H9 (cell line): ENCODE data around the gene ADGRL3. TPM values are rescaled to one million over a fixed set of nuclear protein-coding genes. Genes with fewer than 3 reads are reported as not detected.

ENCODE experiments used
- DNase-seq: peaks from one replicate; pipeline ENCODE4 v3.0.0-alpha.2; 2017
- H2AFZ ChIP-seq: one replicate; pipeline ENCODE4 v1.6.1; 2013; ENCODE audit warnings: mild to moderate bottlenecking, low read length, control low read depth, moderate library complexity
- H2AK5ac ChIP-seq: 2 replicates; pipeline ENCODE4 v1.6.1; 2013; ENCODE audit warnings: low read length, control low read depth, mixed read lengths; ENCODE audit not compliant: insufficient read length
- H2BK120ac ChIP-seq: one replicate; pipeline ENCODE4 v1.6.1; 2013; ENCODE audit warnings: low read depth, mild to moderate bottlenecking, low read length, control low read depth, inconsistent platforms; ENCODE audit not compliant: poor library complexity, severe bottlenecking
- H2BK12ac ChIP-seq: 2 replicates; pipeline ENCODE4 v1.6.1; 2013; ENCODE audit warnings: low read length, control low read depth, mixed read lengths, low read depth; ENCODE audit not compliant: insufficient read length
- H2BK15ac ChIP-seq: 2 replicates; pipeline ENCODE4 v1.6.1; 2013; ENCODE audit warnings: low read depth, low read length, control low read depth
- H2BK20ac ChIP-seq: one replicate; pipeline ENCODE4 v1.6.1; 2013; ENCODE audit warnings: low read depth, mild to moderate bottlenecking, low read length, control low read depth, inconsistent platforms; ENCODE audit not compliant: poor library complexity, severe bottlenecking
- H2BK5ac ChIP-seq: 2 replicates; pipeline ENCODE4 v1.6.1; 2013; ENCODE audit warnings: low read length, control low read depth, mixed read lengths; ENCODE audit not compliant: insufficient read length
- H3K14ac ChIP-seq: 2 replicates; pipeline ENCODE4 v1.6.1; 2013; ENCODE audit warnings: low read length, control low read depth; ENCODE audit not compliant: insufficient read depth
- H3K18ac ChIP-seq: 2 replicates; pipeline ENCODE4 v1.6.1; 2013; ENCODE audit warnings: low read depth, mild to moderate bottlenecking, mixed read lengths, low read length, control low read depth; ENCODE audit not compliant: insufficient read length
- H3K23ac ChIP-seq: 2 replicates; pipeline ENCODE4 v1.6.1; 2013; ENCODE audit warnings: low read length, control low read depth, mixed read lengths, low read depth; ENCODE audit not compliant: insufficient read length
- H3K23me2 ChIP-seq: 2 replicates; pipeline ENCODE4 v1.6.1; 2013; ENCODE audit warnings: low read depth, mild to moderate bottlenecking, mixed read lengths, low read length, control low read depth; ENCODE audit not compliant: insufficient read length, poor library complexity, severe bottlenecking
- H3K27ac ChIP-seq: 2 replicates; pipeline ENCODE4 v1.5.1; 2013; ENCODE audit warnings: low read length, control low read depth, mixed read lengths, low read depth; ENCODE audit not compliant: insufficient read length
- H3K27me3 ChIP-seq: 2 replicates; pipeline ENCODE4 v1.6.1; 2013; ENCODE audit warnings: low read length, control low read depth, inconsistent platforms; ENCODE audit not compliant: insufficient read depth
- H3K4ac ChIP-seq: 2 replicates; pipeline ENCODE4 v1.6.1; 2013; ENCODE audit warnings: low read depth, mild to moderate bottlenecking, control low read depth, inconsistent platforms, low read length, moderate library complexity
- H3K4me1 ChIP-seq: 2 replicates; pipeline ENCODE4 v1.6.1; 2013; ENCODE audit warnings: low read length, control low read depth, inconsistent platforms; ENCODE audit not compliant: insufficient read depth
- H3K4me2 ChIP-seq: 2 replicates; pipeline ENCODE4 v1.6.1; 2013; ENCODE audit warnings: low read length, control low read depth, mixed read lengths; ENCODE audit not compliant: insufficient read length, insufficient read depth
- H3K56ac ChIP-seq: 2 replicates; pipeline ENCODE4 v1.6.1; 2013; ENCODE audit warnings: low read depth, mild to moderate bottlenecking, mixed read lengths, low read length, control low read depth; ENCODE audit not compliant: insufficient read length
- H3K79me1 ChIP-seq: 2 replicates; pipeline ENCODE4 v1.6.1; 2013; ENCODE audit warnings: low read depth, mild to moderate bottlenecking, moderate library complexity, low read length, control low read depth, inconsistent platforms; ENCODE audit not compliant: insufficient read depth, poor library complexity, severe bottlenecking
- H3K79me2 ChIP-seq: 2 replicates; pipeline ENCODE4 v1.6.1; 2013; ENCODE audit warnings: low read length, control low read depth, inconsistent platforms; ENCODE audit not compliant: insufficient read depth
- H3K9ac ChIP-seq: 2 replicates; pipeline ENCODE4 v1.6.1; 2013; ENCODE audit warnings: low read length, control low read depth, mixed read lengths; ENCODE audit not compliant: insufficient read length; ENCODE audit errors: extremely low read depth
- H3K9me3 ChIP-seq: one replicate; pipeline ENCODE4 v1.6.1; 2013; ENCODE audit warnings: low read depth, low read length, inconsistent platforms; ENCODE audit not compliant: control insufficient read depth
- H3T11ph ChIP-seq: one replicate; pipeline ENCODE4 v1.6.1; 2013; ENCODE audit warnings: mild to moderate bottlenecking, low read length, control low read depth, inconsistent platforms
- H4K20me1 ChIP-seq: one replicate; pipeline ENCODE4 v1.6.1; 2013; ENCODE audit not compliant: control insufficient read depth, insufficient read length, insufficient read depth
- H4K5ac ChIP-seq: 2 replicates; pipeline ENCODE4 v1.6.1; 2013; ENCODE audit warnings: low read depth, mild to moderate bottlenecking, mixed read lengths, low read length, control low read depth; ENCODE audit not compliant: insufficient read length
- H4K8ac ChIP-seq: replicated peaks from 2 replicates; pipeline ENCODE4 v1.6.1; 2013; ENCODE audit warnings: low read length, control low read depth, mixed read lengths, low read depth; ENCODE audit not compliant: insufficient read length
- H4K91ac ChIP-seq: 2 replicates; pipeline ENCODE4 v1.6.1; 2013; ENCODE audit warnings: low read depth, mild to moderate bottlenecking, moderate library complexity, mixed read lengths, low read length, control low read depth; ENCODE audit not compliant: insufficient read length
- H3K27ac Mint-ChIP-seq, 3 experiments: 2 replicates in 2 of 3; 3 replicates in 1 of 3; pipeline ENCODE4 v1.8.0; 2020 to 2021; ENCODE audit warnings: mixed read lengths in 3 of 3, mild to moderate bottlenecking in 1 of 3, moderate library complexity in 1 of 3
- H3K27me3 Mint-ChIP-seq: 2 replicates; pipeline ENCODE4 v1.8.0; 2021; ENCODE audit warnings: low read depth, mild to moderate bottlenecking, moderate library complexity, mixed read lengths
- H3K36me3 Mint-ChIP-seq, 3 experiments: 2 replicates in 2 of 3; 3 replicates in 1 of 3; pipeline ENCODE4 v1.8.0; 2020 to 2021; ENCODE audit warnings: low read depth in 3 of 3, mixed read lengths in 3 of 3; ENCODE audit not compliant: insufficient read depth in 1 of 3
- H3K4me1 Mint-ChIP-seq, 2 experiments: 2 replicates each; pipeline ENCODE4 v1.8.0; 2020; ENCODE audit warnings: mixed read lengths in 2 of 2
- H3K4me3 Mint-ChIP-seq, 2 experiments: 2 replicates in 1 of 2; 3 replicates in 1 of 2; pipeline ENCODE4 v1.8.0; 2020 to 2021; ENCODE audit warnings: mild to moderate bottlenecking in 2 of 2, mixed read lengths in 2 of 2, moderate library complexity in 1 of 2
- H3K9me3 Mint-ChIP-seq, 2 experiments: 2 replicates in 1 of 2; 3 replicates in 1 of 2; pipeline ENCODE4 v1.8.0; 2020; ENCODE audit warnings: mild to moderate bottlenecking in 2 of 2, mixed read lengths in 2 of 2, moderate library complexity in 1 of 2
- WGBS: extraction: QIAGEN DNeasy Blood & Tissue Kit; methylation state at CpG from one replicate; pipeline ENCODE4 v1.1.7; 2013; ENCODE audit warnings: missing lambda C conversion rate, low lambda C conversion rate, mixed read lengths; ENCODE audit not compliant: insufficient read length; ENCODE audit errors: extremely low coverage; 5-methylcytosine and 5-hydroxymethylcytosine counted together
- total RNA-seq: library from RNA; stranded (reverse); gene quantifications from 2 replicates; pipeline ENCODE4 v1.2.1, GENCODE V29; 2021
- TF ChIP-seq, protein P1 (sequence below): fragments of 200-600 bp; sonication (generic); conservative IDR thresholded peaks from 3 replicates; pipeline ENCODE4 v1.8.0; 2021; ENCODE audit warnings: antibody characterized with exemption, mild to moderate bottlenecking

ADGRL3 gene
- total RNA-seq, 1 experiment from 2014 or later = 5.9 TPM

- H3K79me1 ChIP-seq = no peaks in the 10 kb centered on the region
- no peak overlapping the region for H4K8ac ChIP-seq
- no peaks in the 10 kb centered on the region for H3K23me2 ChIP-seq
- no peaks in the 10 kb centered on the region for H3K79me2 ChIP-seq
- no peaks in the 10 kb centered on the region for H3K9me3 Mint-ChIP-seq
- peak overlapping the region; percentile 43 for H3K4me2 ChIP-seq
- DNase-seq = peak; percentile 37
- H3K36me3 Mint-ChIP-seq = no peaks in the 10 kb centered on the region
- no peak overlapping the region for H2AK5ac ChIP-seq
- peaks cover 4% of the 10 kb centered on the region; the same call in 1 of the 2 replicates for H3K4me1 ChIP-seq
- H3K27me3 ChIP-seq = no peaks in the 10 kb centered on the region
- no peak overlapping the region for H4K5ac ChIP-seq
- H2BK120ac ChIP-seq = no peak overlapping the region
- peaks cover 54 to 56% of the 10 kb centered on the region in 2 experiments for H3K4me1 Mint-ChIP-seq
- no peak overlapping the region for H3K18ac ChIP-seq
- no peak overlapping the region for H3K4ac ChIP-seq
- WGBS = no CpG with 5 or more reads among the region's 2 CpGs
- H2BK5ac ChIP-seq = no peak overlapping the region
- no peak overlapping the region for H4K91ac ChIP-seq
- TF ChIP-seq, protein P1, sequence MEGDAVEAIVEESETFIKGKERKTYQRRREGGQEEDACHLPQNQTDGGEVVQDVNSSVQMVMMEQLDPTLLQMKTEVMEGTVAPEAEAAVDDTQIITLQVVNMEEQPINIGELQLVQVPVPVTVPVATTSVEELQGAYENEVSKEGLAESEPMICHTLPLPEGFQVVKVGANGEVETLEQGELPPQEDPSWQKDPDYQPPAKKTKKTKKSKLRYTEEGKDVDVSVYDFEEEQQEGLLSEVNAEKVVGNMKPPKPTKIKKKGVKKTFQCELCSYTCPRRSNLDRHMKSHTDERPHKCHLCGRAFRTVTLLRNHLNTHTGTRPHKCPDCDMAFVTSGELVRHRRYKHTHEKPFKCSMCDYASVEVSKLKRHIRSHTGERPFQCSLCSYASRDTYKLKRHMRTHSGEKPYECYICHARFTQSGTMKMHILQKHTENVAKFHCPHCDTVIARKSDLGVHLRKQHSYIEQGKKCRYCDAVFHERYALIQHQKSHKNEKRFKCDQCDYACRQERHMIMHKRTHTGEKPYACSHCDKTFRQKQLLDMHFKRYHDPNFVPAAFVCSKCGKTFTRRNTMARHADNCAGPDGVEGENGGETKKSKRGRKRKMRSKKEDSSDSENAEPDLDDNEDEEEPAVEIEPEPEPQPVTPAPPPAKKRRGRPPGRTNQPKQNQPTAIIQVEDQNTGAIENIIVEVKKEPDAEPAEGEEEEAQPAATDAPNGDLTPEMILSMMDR = no peak
- peak overlapping the region; percentile 71 to 99 (median 93); a peak in 6 of 7 replicates for H3K27ac Mint-ChIP-seq
- H3K4me3 Mint-ChIP-seq = peak overlapping the region; percentile 1 to 6; a peak in 3 of 5 replicates
- H3K9ac ChIP-seq = no peak overlapping the region
- H4K20me1 ChIP-seq = no peaks in the 10 kb centered on the region
- no peak overlapping the region for H2AFZ ChIP-seq
- no peak overlapping the region for H2BK12ac ChIP-seq
- H3K27ac ChIP-seq = peak overlapping the region; percentile 72
- no peak overlapping the region for H3K14ac ChIP-seq
- H3K23ac ChIP-seq = no peak overlapping the region
- no peaks in the 10 kb centered on the region for H3K9me3 ChIP-seq
- no peak overlapping the region for H2BK20ac ChIP-seq
- H3K27me3 Mint-ChIP-seq = no peaks in the 10 kb centered on the region
- H3T11ph ChIP-seq = no peak overlapping the region
- no peak overlapping the region for H3K56ac ChIP-seq
- H2BK15ac ChIP-seq = no peak overlapping the region
Observed at GRCh38 chr4:61911313-61911756, 711.2 kb downstream of the ADGRL3 start.
